DMS 273 treated with DMSO at 0.1 percent for 48 hours (cell line): Measurements from ENCODE around the gene ZCRB1.
"Not testable (repeated sequence)": the region's sequence is repeated elsewhere in the genome, so short reads cannot be mapped to it uniquely, and the experiment has no call there.

Experiments
- DNase-seq: peaks from one replicate; lab custom pipeline; 2025; lab: John Stamatoyannopoulos, UW

The ZCRB1 gene

GRCh38 chr12:42325653-42326474, at the start of gene ZCRB1, which contains the start of gene PPHLN1:
TSS of gene ZCRB1 (minus strand) at chr12:42326094. CDS start at chr12:42324102, 1,992 bp downstream.
TSS of gene PPHLN1 (plus strand) at chr12:42326167. CDS start at chr12:42335903, 9,736 bp downstream.
- peak; percentile 46 for DNase-seq

GRCh38 chr12:42373669-42374068, 47.8 kb upstream of the ZCRB1 start:
- no peak for DNase-seq

GRCh38 chr12:42372154-42372791, 46.4 kb upstream of the ZCRB1 start:
- DNase-seq: no peak

GRCh38 chr12:42370013-42370412, 44.1 kb upstream of the ZCRB1 start:
- no peak for DNase-seq

GRCh38 chr12:42365486-42365885, 39.6 kb upstream of the ZCRB1 start:
- DNase-seq: no peak

- no peak for DNase-seq
These were observed 38.8 kb upstream of the ZCRB1 start for GRCh38 chr12:42364692-42365091.

- no peak for DNase-seq
These were observed 36.9 kb upstream of the ZCRB1 start for GRCh38 chr12:42362647-42363260.

- DNase-seq: no peak
These were observed 36.2 kb upstream of the ZCRB1 start for GRCh38 chr12:42361909-42362646.

- DNase-seq: no peak
These were observed 35.0 kb upstream of the ZCRB1 start for GRCh38 chr12:42360747-42361403.

- no peak for DNase-seq
These were observed 30.4 kb upstream of the ZCRB1 start for GRCh38 chr12:42356344-42356743.

- not testable (repeated sequence) for DNase-seq
These were observed 24.1 kb upstream of the ZCRB1 start for GRCh38 chr12:42350021-42350407.

- not testable (repeated sequence) for DNase-seq
These were observed 23.5 kb upstream of the ZCRB1 start for GRCh38 chr12:42349119-42350020.

GRCh38 chr12:42346403-42347002, 20.6 kb upstream of the ZCRB1 start:
- no peak for DNase-seq

- DNase-seq: no peak
These were observed 17.8 kb upstream of the ZCRB1 start for GRCh38 chr12:42343721-42344120.

- no peak for DNase-seq
These were observed 16.1 kb upstream of the ZCRB1 start for GRCh38 chr12:42342028-42342427.

GRCh38 chr12:42338280-42338679, 12.4 kb upstream of the ZCRB1 start:
- no peak for DNase-seq

GRCh38 chr12:42336286-42336685, 10.4 kb upstream of the ZCRB1 start:
- DNase-seq: no peak

- no peak for DNase-seq
These were observed 6.7 kb upstream of the ZCRB1 start for GRCh38 chr12:42332301-42333285.

GRCh38 chr12:42330097-42330496, 4.2 kb upstream of the ZCRB1 start:
- DNase-seq: not testable (repeated sequence)
